NT2/D1 (cell line): ENCODE measurements around the gene RPS27A.

Experiments
- SUZ12 ChIP-seq: IDR thresholded peaks from 2 replicates; pipeline ENCODE4 v1.6.1; 2011; ENCODE audit not compliant: insufficient read length, insufficient read depth; ENCODE audit errors: extremely low read depth
- YY1 ChIP-seq: IDR thresholded peaks from 2 replicates; pipeline ENCODE4 v1.6.1; 2011; ENCODE audit not compliant: insufficient read length, insufficient read depth
- ZNF274 ChIP-seq: IDR thresholded peaks from 2 replicates; pipeline ENCODE4 v1.6.1; 2011; ENCODE audit warnings: mild to moderate bottlenecking, low read depth, low read length

GRCh38 chr2:55230551-55230950 lies 1.9 kb upstream of the RPS27A start:
- no peak for TF ChIP-seq SUZ12
- TF ChIP-seq YY1 = no peak
- no peak for TF ChIP-seq ZNF274
